Stimulated activated CD4-positive, alpha-beta T cell treated with anti-CD3 and anti-CD28 coated beads, Interleukin-15, amount 100 ng/mL, for 48 hours (primary cell): ENCODE measurements around the gene ASCC1.

Source experiments
- DNase-seq, 2 donors: peaks; one replicate each; pipeline ENCODE4 v3.0.0-alpha.2; 2020; ENCODE audit warnings: low read depth in 2 of 2

The ASCC1 gene

GRCh38 chr10:72066318-72067284, 149.5 kb downstream of the ASCC1 start:
- no peak for DNase-seq

GRCh38 chr10:72065439-72066025, 150.5 kb downstream of the ASCC1 start:
- DNase-seq = no peak

GRCh38 chr10:72063703-72064391, 152.2 kb downstream of the ASCC1 start:
- DNase-seq = no peak

GRCh38 chr10:72062832-72063702, 153.0 kb downstream of the ASCC1 start:
- no peak for DNase-seq

- no peak for DNase-seq
Measured at GRCh38 chr10:72062382-72062781, 153.7 kb downstream of the ASCC1 start.

GRCh38 chr10:72061930-72062329, 154.1 kb downstream of the ASCC1 start:
- DNase-seq = no peak

GRCh38 chr10:72061491-72061890, 154.6 kb downstream of the ASCC1 start:
- no peak for DNase-seq

- no peak for DNase-seq
Measured at GRCh38 chr10:72059843-72060822, 155.9 kb downstream of the ASCC1 start.

GRCh38 chr10:72058989-72059842, 156.9 kb downstream of the ASCC1 start:
- DNase-seq = peak in 1 of 2 donors; percentile 24

- DNase-seq = no peak
Measured at GRCh38 chr10:72058347-72058898, 157.7 kb downstream of the ASCC1 start.

- DNase-seq = no peak
Measured at GRCh38 chr10:72056932-72057751, 158.9 kb downstream of the ASCC1 start.

- DNase-seq = no peak
Measured at GRCh38 chr10:72056113-72056512, 160.0 kb downstream of the ASCC1 start.

- no peak for DNase-seq
Measured at GRCh38 chr10:72053690-72054089, 162.4 kb downstream of the ASCC1 start.

- no peak for DNase-seq
Measured at GRCh38 chr10:72050873-72051272, 165.2 kb downstream of the ASCC1 start.

- no peak for DNase-seq
Measured at GRCh38 chr10:72049969-72050781, 165.9 kb downstream of the ASCC1 start.

GRCh38 chr10:72049472-72049871, 166.6 kb downstream of the ASCC1 start:
- no peak for DNase-seq

- peak; percentile 78 to 90 for DNase-seq
Measured at GRCh38 chr10:72048450-72049124, 167.5 kb downstream of the ASCC1 start.
